K562 (cell line): Measurements from ENCODE around the gene CCDC174. TPM values are rescaled to one million over a fixed set of nuclear protein-coding genes. Genes with fewer than 3 reads are reported as not detected.
A peak's percentile ranks its signal among the peaks of the same experiment; 100 is the strongest.

Source experiments
- CBX8 ChIP-seq: fragments of 200-600 bp; sonication (generic); IDR thresholded peaks from 2 replicates; pipeline ENCODE4 v1.6.1; 2012; ENCODE audit warnings: borderline replicate concordance, mixed run types, low read depth, mild to moderate bottlenecking, moderate library complexity, mixed read lengths, low read length, control low read depth, inconsistent platforms; ENCODE audit not compliant: poor library complexity, severe bottlenecking; ENCODE audit errors: extremely low read depth
- CCAR2 ChIP-seq: fragments of 200-400 bp; formaldehyde crosslinking; IDR thresholded peaks from 2 replicates; pipeline ENCODE4 v1.6.1; 2017; ENCODE audit warnings: mild to moderate bottlenecking, low read depth, low read length
- CHAMP1 ChIP-seq: fragments of 450-650 bp; IDR thresholded peaks from 2 replicates; pipeline ENCODE4 v1.6.1; 2016; ENCODE audit warnings: mild to moderate bottlenecking
- GTF2A2 ChIP-seq: IDR thresholded peaks from 2 replicates; pipeline ENCODE4 v1.6.1; 2016; ENCODE audit warnings: mild to moderate bottlenecking, missing genetic modification characterization, missing compliant biosample characterization
- HLTF ChIP-seq: fragments of 450-650 bp; IDR thresholded peaks from 2 replicates; pipeline ENCODE4 v1.6.1; 2016
- MBD2 ChIP-seq: sonication (generic); IDR thresholded peaks from 2 replicates; pipeline ENCODE4 v1.6.1; 2016; ENCODE audit warnings: low read depth, borderline replicate concordance
- NFIX ChIP-seq: fragments of 250-450 bp; sonication (Bioruptor Pico); IDR thresholded peaks from 2 replicates; pipeline ENCODE4 v1.4.0; 2020; ENCODE audit warnings: low read depth, mild to moderate bottlenecking, moderate library complexity
- NR2C1 ChIP-seq, 2 experiments: fragments of 450-650 bp; IDR thresholded peaks; 2 replicates each; pipeline ENCODE4 v1.6.1; 2017; ENCODE audit warnings: mild to moderate bottlenecking in 2 of 2, antibody characterized with exemption in 1 of 2, inconsistent platforms in 1 of 2, missing compliant biosample characterization in 1 of 2, missing genetic modification characterization in 1 of 2
- POLR2A ChIP-seq: fragments of 450-650 bp; conservative IDR thresholded peaks from 2 replicates; pipeline ENCODE4 v1.6.1; 2016
- RBM17 ChIP-seq: fragments of 200-400 bp; formaldehyde crosslinking; IDR thresholded peaks from 2 replicates; pipeline ENCODE4 v1.6.1; 2017; ENCODE audit warnings: low read depth, mild to moderate bottlenecking, low read length, borderline replicate concordance
- ZFP36 ChIP-seq: fragments of 150-350 bp; IDR thresholded peaks from 2 replicates; pipeline ENCODE4 v1.6.1; 2018; ENCODE audit warnings: low read length, low read depth; ENCODE audit not compliant: partially characterized antibody
- ZNF146 ChIP-seq: IDR thresholded peaks from one replicate; pipeline ENCODE4 v1.6.1; 2018; ENCODE audit warnings: missing compliant biosample characterization; ENCODE audit not compliant: unreplicated experiment
- ZNF175 ChIP-seq: fragments of 200-800 bp; sonication (Bioruptor generic); IDR thresholded peaks from 2 replicates; pipeline ENCODE4 v1.6.1; 2016; ENCODE audit warnings: low read depth, mild to moderate bottlenecking, missing genetic modification characterization, missing compliant biosample characterization
- ZNF507 ChIP-seq: conservative IDR thresholded peaks from 2 replicates; pipeline ENCODE4 v1.6.1; 2017; ENCODE audit warnings: missing genetic modification characterization, missing compliant biosample characterization
- ZNF644 ChIP-seq: fragments of 200-800 bp; sonication (Bioruptor generic); IDR thresholded peaks from 2 replicates; pipeline ENCODE4 v1.6.1; 2016; ENCODE audit warnings: low read depth, missing genetic modification characterization, missing compliant biosample characterization
- ZNF740 ChIP-seq, 3 experiments: fragments of 200-800 bp in 1 of 3; sonication (Bioruptor generic) in 1 of 3; sonication (generic) in 1 of 3; formaldehyde crosslinking in 1 of 3; IDR thresholded peaks; 2 replicates each; pipeline versions ENCODE4 v1.6.1 to v1.8.0; 2016 to 2022; ENCODE audit warnings: mild to moderate bottlenecking in 2 of 3, missing compliant biosample characterization in 2 of 3, missing genetic modification characterization in 2 of 3, missing genetic modification reagents in 1 of 3
- polyA plus RNA-seq, 8 experiments: library from polyadenylated mRNA; depleted of rRNA in 4 of 8; stranded (reverse) in 5 of 8; unstranded in 3 of 8; fragments of >200 nt; fragmentation: Nextera tagmentation in 2 of 8; fragmentation: Illumina TruSeq in 1 of 8; extraction: Ambion mirVana in 2 of 8; extraction: Trizol in 1 of 8; gene quantifications; 2 replicates each; pipeline versions ENCODE4 v1.2.1 to v1.2.3, GENCODE V29; 2011 to 2014; ENCODE audit warnings: inconsistent platforms in 1 of 8, missing spikeins in 1 of 8
- total RNA-seq, 7 experiments: library from RNA; depleted of rRNA in 6 of 7; stranded (reverse); fragments of >200 nt in 6 of 7; fragmentation: Illumina TruSeq in 2 of 7; extraction: Trizol in 2 of 7; gene quantifications; 2 replicates each; pipeline versions ENCODE4 v1.2.1 to v1.2.3, GENCODE V29; 2011 to 2021; ENCODE audit warnings: low replicate concordance in 1 of 7
- TF ChIP-seq, protein P1 (sequence below): IDR thresholded peaks from 2 replicates; pipeline ENCODE4 v1.6.1; 2016; ENCODE audit warnings: missing genetic modification characterization, missing compliant biosample characterization
- TF ChIP-seq, protein P2 (sequence below): fragments of 450-650 bp; IDR thresholded peaks from 2 replicates; pipeline ENCODE4 v1.7.1; 2018; ENCODE audit warnings: mild to moderate bottlenecking, low read depth; ENCODE audit not compliant: partially characterized antibody

Gene CCDC174
- total and polyA plus RNA-seq, 9 of the 15 experiments (the other 6 are each of a cell fraction or from before 2014, with no cell fraction given): 7.4 to 41.0 (median 28.5) TPM

DNA sequence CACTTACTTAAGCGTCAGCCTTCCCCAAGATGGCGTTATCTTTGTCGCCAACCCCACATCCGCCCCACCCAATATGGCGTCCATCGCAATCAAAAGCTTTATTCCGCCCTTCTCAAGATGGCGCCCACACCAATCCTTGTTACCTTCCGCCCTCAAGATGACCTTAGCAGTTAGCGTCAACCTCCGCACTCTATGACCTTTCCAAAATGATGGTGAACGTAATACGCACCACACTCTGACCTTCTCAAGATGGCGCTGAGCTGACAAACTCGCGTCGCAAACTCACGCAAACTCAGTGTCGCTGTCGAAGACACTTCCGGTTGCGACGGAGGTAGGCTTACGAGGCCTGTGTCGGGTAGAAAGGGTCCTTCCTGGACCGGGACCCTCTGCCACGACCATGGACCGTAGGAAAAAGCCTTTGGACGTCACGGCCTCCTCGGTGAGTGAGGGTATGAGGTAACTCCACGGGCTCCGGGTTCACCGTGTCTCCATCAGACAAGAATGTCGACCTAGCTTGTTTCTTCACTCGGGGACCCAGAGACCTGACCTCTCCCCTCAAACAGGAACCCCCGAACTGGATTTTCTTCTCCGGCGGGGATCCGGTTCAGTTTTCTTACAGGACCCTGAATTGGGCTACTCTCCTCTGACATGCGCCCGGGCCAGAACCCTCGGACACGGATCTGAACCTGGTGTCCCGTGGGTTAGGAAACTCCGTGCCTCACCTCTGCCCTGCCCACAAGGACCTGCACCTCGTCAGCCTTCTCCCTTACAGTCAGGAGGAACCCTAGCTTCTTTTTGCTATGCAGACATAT is at the start of gene CCDC174 (continued):
- TF ChIP-seq CHAMP1 (no peak), ZFP36 (no peak), ZNF644 (tag) (peak; percentile 99), HLTF (no peak), ZNF146 (no peak), RBM17 (no peak), POLR2A (peak; percentile 96), CBX8 (no peak), NFIX (CRISPR knock-in tag) (no peak), MBD2 (peak; percentile 94), GTF2A2 (tag) (no peak), NR2C1 (IDR thresholded peaks at IDR 0.05) (peak; percentile 99), NR2C1 (tag; IDR thresholded peaks at IDR 0.05) (peak; percentile 100), ZNF507 (tag) (no peak), ZNF175 (CRISPR knock-in tag) (peak; percentile 94), ZNF740 (CRISPR knock-in tag; IDR thresholded peaks at IDR 0.05) (peak; percentile 13; the same call in 1 of the 2 replicates), ZNF740 (tag; IDR thresholded peaks at IDR 0.05) (no peak), CCAR2 (no peak)
- TF ChIP-seq, protein P1, sequence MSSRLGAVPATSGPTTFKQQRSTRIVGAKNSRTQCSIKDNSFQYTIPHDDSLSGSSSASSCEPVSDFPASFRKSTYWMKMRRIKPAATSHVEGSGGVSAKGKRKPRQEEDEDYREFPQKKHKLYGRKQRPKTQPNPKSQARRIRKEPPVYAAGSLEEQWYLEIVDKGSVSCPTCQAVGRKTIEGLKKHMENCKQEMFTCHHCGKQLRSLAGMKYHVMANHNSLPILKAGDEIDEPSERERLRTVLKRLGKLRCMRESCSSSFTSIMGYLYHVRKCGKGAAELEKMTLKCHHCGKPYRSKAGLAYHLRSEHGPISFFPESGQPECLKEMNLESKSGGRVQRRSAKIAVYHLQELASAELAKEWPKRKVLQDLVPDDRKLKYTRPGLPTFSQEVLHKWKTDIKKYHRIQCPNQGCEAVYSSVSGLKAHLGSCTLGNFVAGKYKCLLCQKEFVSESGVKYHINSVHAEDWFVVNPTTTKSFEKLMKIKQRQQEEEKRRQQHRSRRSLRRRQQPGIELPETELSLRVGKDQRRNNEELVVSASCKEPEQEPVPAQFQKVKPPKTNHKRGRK (tag): no peak
- TF ChIP-seq, protein P2, sequence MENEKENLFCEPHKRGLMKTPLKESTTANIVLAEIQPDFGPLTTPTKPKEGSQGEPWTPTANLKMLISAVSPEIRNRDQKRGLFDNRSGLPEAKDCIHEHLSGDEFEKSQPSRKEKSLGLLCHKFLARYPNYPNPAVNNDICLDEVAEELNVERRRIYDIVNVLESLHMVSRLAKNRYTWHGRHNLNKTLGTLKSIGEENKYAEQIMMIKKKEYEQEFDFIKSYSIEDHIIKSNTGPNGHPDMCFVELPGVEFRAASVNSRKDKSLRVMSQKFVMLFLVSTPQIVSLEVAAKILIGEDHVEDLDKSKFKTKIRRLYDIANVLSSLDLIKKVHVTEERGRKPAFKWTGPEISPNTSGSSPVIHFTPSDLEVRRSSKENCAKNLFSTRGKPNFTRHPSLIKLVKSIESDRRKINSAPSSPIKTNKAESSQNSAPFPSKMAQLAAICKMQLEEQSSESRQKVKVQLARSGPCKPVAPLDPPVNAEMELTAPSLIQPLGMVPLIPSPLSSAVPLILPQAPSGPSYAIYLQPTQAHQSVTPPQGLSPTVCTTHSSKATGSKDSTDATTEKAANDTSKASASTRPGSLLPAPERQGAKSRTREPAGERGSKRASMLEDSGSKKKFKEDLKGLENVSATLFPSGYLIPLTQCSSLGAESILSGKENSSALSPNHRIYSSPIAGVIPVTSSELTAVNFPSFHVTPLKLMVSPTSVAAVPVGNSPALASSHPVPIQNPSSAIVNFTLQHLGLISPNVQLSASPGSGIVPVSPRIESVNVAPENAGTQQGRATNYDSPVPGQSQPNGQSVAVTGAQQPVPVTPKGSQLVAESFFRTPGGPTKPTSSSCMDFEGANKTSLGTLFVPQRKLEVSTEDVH: peak; percentile 96
